Naive B cell (primary cell): Measurements from ENCODE around the gene TMEM120B. TPM values are rescaled to one million over a fixed set of nuclear protein-coding genes. Genes with fewer than 3 reads are reported as not detected.

Experiments
- ATAC-seq, 2 donors: fragments of 150-1000 bp; cut with Tn5 transposase; 2 replicates each; pipeline ENCODE4 v1.10.0; 2021; ENCODE audit warnings: low read depth in 2 of 2, mild to moderate bottlenecking in 2 of 2, moderate library complexity in 2 of 2
- DNase-seq: peaks from one replicate; pipeline ENCODE4 v3.0.0; 2022
- H3K27ac Mint-ChIP-seq, 6 donors: one replicate each; pipeline ENCODE4 v1.8.0; 2020 to 2022; ENCODE audit warnings: mild to moderate bottlenecking in 6 of 6, mixed read lengths in 6 of 6, moderate library complexity in 5 of 6, inconsistent platforms in 2 of 6
- H3K27me3 Mint-ChIP-seq, 3 donors: one replicate each; pipeline ENCODE4 v1.8.0; 2021 to 2022; ENCODE audit warnings: mixed read lengths in 3 of 3, mild to moderate bottlenecking in 1 of 3
- H3K36me3 Mint-ChIP-seq, 2 donors: one replicate each; pipeline ENCODE4 v1.8.0; 2020 to 2022; ENCODE audit warnings: mixed read lengths in 2 of 2, inconsistent platforms in 1 of 2, mild to moderate bottlenecking in 1 of 2
- H3K4me1 Mint-ChIP-seq, 3 donors: one replicate each; pipeline ENCODE4 v1.8.0; 2020 to 2022; ENCODE audit warnings: mixed read lengths in 3 of 3, inconsistent platforms in 1 of 3, mild to moderate bottlenecking in 1 of 3, moderate library complexity in 1 of 3
- H3K4me3 Mint-ChIP-seq, 8 donors: one replicate each; pipeline ENCODE4 v1.8.0; 2020 to 2022; ENCODE audit warnings: mild to moderate bottlenecking in 8 of 8, mixed read lengths in 8 of 8, moderate library complexity in 8 of 8, inconsistent platforms in 2 of 8
- H3K9me3 Mint-ChIP-seq, 7 donors: one replicate each; pipeline ENCODE4 v1.8.0; 2020 to 2022; ENCODE audit warnings: mixed read lengths in 7 of 7, mild to moderate bottlenecking in 5 of 7, inconsistent platforms in 2 of 7, moderate library complexity in 1 of 7
- polyA plus RNA-seq, 6 donors: library from polyadenylated mRNA; unstranded; fragments of 300-500 nt; fragmentation: Illumina TruSeq; gene quantifications; one replicate each; pipeline ENCODE4 v1.2.3, GENCODE V29; 2021; ENCODE audit warnings: low read depth in 6 of 6

Gene TMEM120B
- polyA plus RNA-seq, 6 donors from 2014 or later, result 0.76 to 2.8 (median 1.4) TPM

- peaks cover 4 to 16% (median 7%) of the 10 kb centered on the region in 3 donors for H3K4me1 Mint-ChIP-seq
- H3K9me3 Mint-ChIP-seq, result no peaks in the 10 kb centered on the region
- peak overlapping the region in 1 of 6 donors; percentile 49 for H3K27ac Mint-ChIP-seq
- H3K4me3 Mint-ChIP-seq, result no peak overlapping the region
- peaks cover 0 to 29% of the 10 kb centered on the region in 2 donors for H3K36me3 Mint-ChIP-seq
- no peaks in the 10 kb centered on the region for H3K27me3 Mint-ChIP-seq
- DNase-seq (no peak), ATAC-seq (no peak)
Observed at GRCh38 chr12:121823727-121824115, 111.2 kb downstream of the TMEM120B start.

- ATAC-seq, result no peak
- H3K9me3 Mint-ChIP-seq, result no peaks in the 10 kb centered on the region
- no peaks in the 10 kb centered on the region for H3K27me3 Mint-ChIP-seq
- H3K36me3 Mint-ChIP-seq, result peaks cover 0 to 31% of the 10 kb centered on the region in 2 donors
- H3K4me3 Mint-ChIP-seq, result no peak overlapping the region
- no peak for DNase-seq
- peaks cover 5 to 18% (median 5%) of the 10 kb centered on the region in 3 donors for H3K4me1 Mint-ChIP-seq
- no peak overlapping the region for H3K27ac Mint-ChIP-seq
Observed at GRCh38 chr12:121825041-121825523, 112.5 kb downstream of the TMEM120B start.

- peaks cover 0 to 38% of the 10 kb centered on the region in 2 donors for H3K36me3 Mint-ChIP-seq
- ATAC-seq, result no peak
- DNase-seq, result no peak
- H3K4me1 Mint-ChIP-seq, result peaks cover 5 to 22% (median 10%) of the 10 kb centered on the region in 3 donors
- H3K27ac Mint-ChIP-seq, result peak overlapping the region in 5 of 6 donors; percentile 47 to 76 (median 58)
- no peak overlapping the region for H3K4me3 Mint-ChIP-seq
- no peaks in the 10 kb centered on the region for H3K9me3 Mint-ChIP-seq
- H3K27me3 Mint-ChIP-seq, result no peaks in the 10 kb centered on the region
Observed at GRCh38 chr12:121826318-121827150, 114.0 kb downstream of the TMEM120B start.

- Mint-ChIP-seq H3K36me3 (peaks cover 0 to 38% of the 10 kb centered on the region in 2 donors), H3K4me3 (no peak overlapping the region)
Observed at GRCh38 chr12:121827351-121828099, 115.0 kb downstream of the TMEM120B start.

GRCh38 chr12:121828306-121828705 lies 115.8 kb downstream of the TMEM120B start:
- ATAC-seq, result no peak
- H3K9me3 Mint-ChIP-seq, result no peaks in the 10 kb centered on the region
- H3K4me3 Mint-ChIP-seq, result no peak overlapping the region
- peak overlapping the region in 1 of 6 donors; percentile 71 for H3K27ac Mint-ChIP-seq
- H3K4me1 Mint-ChIP-seq, result peaks cover 5 to 22% (median 16%) of the 10 kb centered on the region in 3 donors
- H3K27me3 Mint-ChIP-seq, result no peaks in the 10 kb centered on the region
- DNase-seq, result no peak
- H3K36me3 Mint-ChIP-seq, result peaks cover 0 to 38% of the 10 kb centered on the region in 2 donors

More at GRCh38 chr12:121827351-121828099, 115.0 kb downstream of the TMEM120B start:
- Mint-ChIP-seq H3K4me1 (peaks cover 5 to 22% (median 13%) of the 10 kb centered on the region in 3 donors), H3K27me3 (no peaks in the 10 kb centered on the region), H3K27ac (peak overlapping the region in 2 of 6 donors; percentile 34 to 58), H3K9me3 (no peaks in the 10 kb centered on the region)
- ATAC-seq, result no peak
- no peak for DNase-seq

GRCh38 chr12:121828826-121829225 lies 116.3 kb downstream of the TMEM120B start:
- no peaks in the 10 kb centered on the region for H3K9me3 Mint-ChIP-seq
- H3K27ac Mint-ChIP-seq, result peak overlapping the region in 4 of 6 donors; percentile 24 to 71 (median 56)

GRCh38 chr12:121829250-121829918 lies 116.8 kb downstream of the TMEM120B start:
- Mint-ChIP-seq H3K4me1 (peaks cover 5 to 22% (median 16%) of the 10 kb centered on the region in 3 donors), H3K4me3 (no peak overlapping the region), H3K27me3 (no peaks in the 10 kb centered on the region), H3K27ac (peak overlapping the region in 2 of 6 donors; percentile 62 to 67), H3K36me3 (peaks cover 0 to 38% of the 10 kb centered on the region in 2 donors), H3K9me3 (no peaks in the 10 kb centered on the region)
- no peak for DNase-seq
- ATAC-seq, result no peak

More at GRCh38 chr12:121828826-121829225, 116.3 kb downstream of the TMEM120B start:
- no peak for ATAC-seq
- DNase-seq, result no peak
- Mint-ChIP-seq H3K4me1 (peaks cover 5 to 22% (median 16%) of the 10 kb centered on the region in 3 donors), H3K36me3 (peaks cover 0 to 38% of the 10 kb centered on the region in 2 donors), H3K4me3 (peak overlapping the region in 1 of 8 donors; percentile 21), H3K27me3 (no peaks in the 10 kb centered on the region)

GRCh38 chr12:121830134-121830533 lies 117.6 kb downstream of the TMEM120B start:
- Mint-ChIP-seq H3K27me3 (no peaks in the 10 kb centered on the region), H3K4me1 (peaks cover 5 to 22% (median 16%) of the 10 kb centered on the region in 3 donors), H3K4me3 (no peak overlapping the region), H3K9me3 (no peaks in the 10 kb centered on the region), H3K27ac (no peak overlapping the region), H3K36me3 (peaks cover 0 to 38% of the 10 kb centered on the region in 2 donors)
- ATAC-seq, result no peak
- no peak for DNase-seq

- peaks cover 5 to 22% (median 16%) of the 10 kb centered on the region in 3 donors for H3K4me1 Mint-ChIP-seq
- no peaks in the 10 kb centered on the region for H3K9me3 Mint-ChIP-seq
- no peaks in the 10 kb centered on the region for H3K27me3 Mint-ChIP-seq
- no peak overlapping the region for H3K4me3 Mint-ChIP-seq
- ATAC-seq, result no peak
- DNase-seq, result no peak
- peak overlapping the region in 1 of 6 donors; percentile 94 for H3K27ac Mint-ChIP-seq
- H3K36me3 Mint-ChIP-seq, result peaks cover 0 to 38% of the 10 kb centered on the region in 2 donors
Observed at GRCh38 chr12:121830588-121831265, 118.2 kb downstream of the TMEM120B start.

Other genes with a start within 250 kb of the TMEM120B start
- 10 to 100 TPM; 25.5 to 46.5 (median 31.0) TPM for gene KDM2B, start 131.7 kb upstream of the TMEM120B start, polyA plus RNA-seq
- gene ORAI1, start 86.2 kb upstream of the TMEM120B start, polyA plus RNA-seq, result 100 to 1,000 TPM; 130 to 190 (median 161) TPM
- gene MORN3, start 43.1 kb upstream of the TMEM120B start, polyA plus RNA-seq, result under 1 TPM in 5 of 6 donors, not detected in 1; 0.17 to 0.72 (median 0.28) TPM
- gene RHOF, start 80.9 kb downstream of the TMEM120B start, polyA plus RNA-seq, result 10 to 100 TPM; 40.2 to 63.9 (median 50.2) TPM
- 1 to 10 TPM in 2 of 6 donors, under 1 TPM in 4; 0.64 to 3.0 (median 0.91) TPM for gene SETD1B, start 91.3 kb downstream of the TMEM120B start, polyA plus RNA-seq
- gene HPD, start 146.1 kb downstream of the TMEM120B start, polyA plus RNA-seq, result not detected
- 10 to 100 TPM; 71.6 to 97.1 (median 74.1) TPM for gene PSMD9, start 176.0 kb downstream of the TMEM120B start, polyA plus RNA-seq
- under 1 TPM in 4 of 6 donors, not detected in 2; 0.26 to 0.91 (median 0.55) TPM for gene CFAP251, start 205.8 kb downstream of the TMEM120B start, polyA plus RNA-seq